WTC11 (cell line): ENCODE data around the gene TMX1.

Source experiments
- CBFB ChIP-seq: sonication (generic); formaldehyde crosslinking; IDR thresholded peaks from 2 replicates; pipeline ENCODE4 v1.8.1; 2022; ENCODE audit warnings: mild to moderate bottlenecking, low read depth, missing genetic modification reagents
- GABPB1 ChIP-seq: sonication (generic); formaldehyde crosslinking; IDR thresholded peaks from 2 replicates; pipeline ENCODE4 v1.8.1; 2023; ENCODE audit warnings: mild to moderate bottlenecking, missing genetic modification reagents
- NFYB ChIP-seq: sonication (generic); formaldehyde crosslinking; conservative IDR thresholded peaks from 2 replicates; pipeline ENCODE4 v1.8.0; 2022; ENCODE audit warnings: low read depth, missing genetic modification reagents
- TCF7 ChIP-seq: sonication (generic); formaldehyde crosslinking; IDR thresholded peaks from 2 replicates; pipeline ENCODE4 v1.8.0; 2022; ENCODE audit warnings: mild to moderate bottlenecking, low read depth, missing genetic modification reagents, moderate library complexity
- TEAD1 ChIP-seq: sonication (generic); formaldehyde crosslinking; IDR thresholded peaks from 2 replicates; pipeline ENCODE4 v1.8.0; 2022; ENCODE audit warnings: mild to moderate bottlenecking, missing genetic modification reagents
- TEAD4 ChIP-seq: sonication (generic); formaldehyde crosslinking; IDR thresholded peaks from 2 replicates; pipeline ENCODE4 v1.8.0; 2022; ENCODE audit warnings: mild to moderate bottlenecking, missing genetic modification reagents
- TF ChIP-seq, protein P1 (sequence below): fragments of 200-600 bp; IDR thresholded peaks from 2 replicates; pipeline ENCODE4 v1.8.0; 2022; ENCODE audit warnings: antibody characterized with exemption
- TF ChIP-seq, protein P2 (sequence below): sonication (generic); formaldehyde crosslinking; IDR thresholded peaks from 2 replicates; pipeline ENCODE4 v1.8.1; 2022; ENCODE audit warnings: low read depth, mild to moderate bottlenecking, moderate library complexity, missing genetic modification reagents, borderline replicate concordance
- TF ChIP-seq, protein P3 (sequence below): sonication (generic); formaldehyde crosslinking; conservative IDR thresholded peaks from 2 replicates; pipeline ENCODE4 v1.8.1; 2023; ENCODE audit warnings: mild to moderate bottlenecking, low read depth, missing genetic modification reagents, moderate library complexity
- TF ChIP-seq, protein P4 (sequence below): sonication (generic); formaldehyde crosslinking; IDR thresholded peaks from 2 replicates; pipeline ENCODE4 v1.8.1; 2023; ENCODE audit warnings: mild to moderate bottlenecking, missing genetic modification reagents, moderate library complexity
- TF ChIP-seq, protein P5 (sequence below): sonication (generic); formaldehyde crosslinking; IDR thresholded peaks from 2 replicates; pipeline ENCODE4 v1.8.0; 2022; ENCODE audit warnings: mild to moderate bottlenecking, missing genetic modification reagents

DNA sequence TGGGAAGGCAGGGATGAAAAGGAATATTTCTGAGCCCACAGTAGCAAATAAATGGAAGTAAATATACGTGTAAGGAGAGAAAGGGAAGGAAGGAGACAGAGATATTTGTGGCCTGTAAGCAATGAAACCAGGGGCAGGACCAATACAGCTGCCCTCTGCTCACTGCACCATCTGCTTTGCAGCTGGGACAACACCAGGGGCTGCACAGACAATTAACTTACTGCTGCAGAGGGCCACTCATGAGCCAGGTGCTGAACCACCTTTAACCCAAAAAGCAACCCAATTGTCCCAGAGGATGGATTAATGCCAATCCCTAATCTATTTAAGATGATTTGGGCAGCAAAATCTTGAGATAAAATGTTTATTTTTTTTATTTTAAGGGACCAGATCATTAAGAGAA is 30.6 kb upstream of the TMX1 start:
- TF ChIP-seq, protein P1, sequence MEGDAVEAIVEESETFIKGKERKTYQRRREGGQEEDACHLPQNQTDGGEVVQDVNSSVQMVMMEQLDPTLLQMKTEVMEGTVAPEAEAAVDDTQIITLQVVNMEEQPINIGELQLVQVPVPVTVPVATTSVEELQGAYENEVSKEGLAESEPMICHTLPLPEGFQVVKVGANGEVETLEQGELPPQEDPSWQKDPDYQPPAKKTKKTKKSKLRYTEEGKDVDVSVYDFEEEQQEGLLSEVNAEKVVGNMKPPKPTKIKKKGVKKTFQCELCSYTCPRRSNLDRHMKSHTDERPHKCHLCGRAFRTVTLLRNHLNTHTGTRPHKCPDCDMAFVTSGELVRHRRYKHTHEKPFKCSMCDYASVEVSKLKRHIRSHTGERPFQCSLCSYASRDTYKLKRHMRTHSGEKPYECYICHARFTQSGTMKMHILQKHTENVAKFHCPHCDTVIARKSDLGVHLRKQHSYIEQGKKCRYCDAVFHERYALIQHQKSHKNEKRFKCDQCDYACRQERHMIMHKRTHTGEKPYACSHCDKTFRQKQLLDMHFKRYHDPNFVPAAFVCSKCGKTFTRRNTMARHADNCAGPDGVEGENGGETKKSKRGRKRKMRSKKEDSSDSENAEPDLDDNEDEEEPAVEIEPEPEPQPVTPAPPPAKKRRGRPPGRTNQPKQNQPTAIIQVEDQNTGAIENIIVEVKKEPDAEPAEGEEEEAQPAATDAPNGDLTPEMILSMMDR: no peak
- TF ChIP-seq NFYB (CRISPR knock-in tag) (no peak), CBFB (no peak), GABPB1 (no peak), TCF7 (CRISPR knock-in tag) (no peak), TEAD1 (CRISPR knock-in tag) (no peak), TEAD4 (CRISPR knock-in tag) (no peak)
- TF ChIP-seq, protein P2, sequence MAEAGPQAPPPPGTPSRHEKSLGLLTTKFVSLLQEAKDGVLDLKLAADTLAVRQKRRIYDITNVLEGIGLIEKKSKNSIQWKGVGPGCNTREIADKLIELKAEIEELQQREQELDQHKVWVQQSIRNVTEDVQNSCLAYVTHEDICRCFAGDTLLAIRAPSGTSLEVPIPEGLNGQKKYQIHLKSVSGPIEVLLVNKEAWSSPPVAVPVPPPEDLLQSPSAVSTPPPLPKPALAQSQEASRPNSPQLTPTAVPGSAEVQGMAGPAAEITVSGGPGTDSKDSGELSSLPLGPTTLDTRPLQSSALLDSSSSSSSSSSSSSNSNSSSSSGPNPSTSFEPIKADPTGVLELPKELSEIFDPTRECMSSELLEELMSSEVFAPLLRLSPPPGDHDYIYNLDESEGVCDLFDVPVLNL: no peak
- TF ChIP-seq, protein P3, sequence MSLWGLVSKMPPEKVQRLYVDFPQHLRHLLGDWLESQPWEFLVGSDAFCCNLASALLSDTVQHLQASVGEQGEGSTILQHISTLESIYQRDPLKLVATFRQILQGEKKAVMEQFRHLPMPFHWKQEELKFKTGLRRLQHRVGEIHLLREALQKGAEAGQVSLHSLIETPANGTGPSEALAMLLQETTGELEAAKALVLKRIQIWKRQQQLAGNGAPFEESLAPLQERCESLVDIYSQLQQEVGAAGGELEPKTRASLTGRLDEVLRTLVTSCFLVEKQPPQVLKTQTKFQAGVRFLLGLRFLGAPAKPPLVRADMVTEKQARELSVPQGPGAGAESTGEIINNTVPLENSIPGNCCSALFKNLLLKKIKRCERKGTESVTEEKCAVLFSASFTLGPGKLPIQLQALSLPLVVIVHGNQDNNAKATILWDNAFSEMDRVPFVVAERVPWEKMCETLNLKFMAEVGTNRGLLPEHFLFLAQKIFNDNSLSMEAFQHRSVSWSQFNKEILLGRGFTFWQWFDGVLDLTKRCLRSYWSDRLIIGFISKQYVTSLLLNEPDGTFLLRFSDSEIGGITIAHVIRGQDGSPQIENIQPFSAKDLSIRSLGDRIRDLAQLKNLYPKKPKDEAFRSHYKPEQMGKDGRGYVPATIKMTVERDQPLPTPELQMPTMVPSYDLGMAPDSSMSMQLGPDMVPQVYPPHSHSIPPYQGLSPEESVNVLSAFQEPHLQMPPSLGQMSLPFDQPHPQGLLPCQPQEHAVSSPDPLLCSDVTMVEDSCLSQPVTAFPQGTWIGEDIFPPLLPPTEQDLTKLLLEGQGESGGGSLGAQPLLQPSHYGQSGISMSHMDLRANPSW (CRISPR knock-in tag): no peak
- TF ChIP-seq, protein P4, sequence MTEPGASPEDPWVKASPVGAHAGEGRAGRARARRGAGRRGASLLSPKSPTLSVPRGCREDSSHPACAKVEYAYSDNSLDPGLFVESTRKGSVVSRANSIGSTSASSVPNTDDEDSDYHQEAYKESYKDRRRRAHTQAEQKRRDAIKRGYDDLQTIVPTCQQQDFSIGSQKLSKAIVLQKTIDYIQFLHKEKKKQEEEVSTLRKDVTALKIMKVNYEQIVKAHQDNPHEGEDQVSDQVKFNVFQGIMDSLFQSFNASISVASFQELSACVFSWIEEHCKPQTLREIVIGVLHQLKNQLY (CRISPR knock-in tag): no peak
- TF ChIP-seq, protein P5, sequence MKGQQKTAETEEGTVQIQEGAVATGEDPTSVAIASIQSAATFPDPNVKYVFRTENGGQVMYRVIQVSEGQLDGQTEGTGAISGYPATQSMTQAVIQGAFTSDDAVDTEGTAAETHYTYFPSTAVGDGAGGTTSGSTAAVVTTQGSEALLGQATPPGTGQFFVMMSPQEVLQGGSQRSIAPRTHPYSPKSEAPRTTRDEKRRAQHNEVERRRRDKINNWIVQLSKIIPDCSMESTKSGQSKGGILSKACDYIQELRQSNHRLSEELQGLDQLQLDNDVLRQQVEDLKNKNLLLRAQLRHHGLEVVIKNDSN (CRISPR knock-in tag): no peak
